Middle frontal gyrus (tissue), 1 donor: ENCODE data around the gene AREG.

Experiments
- DNase-seq: peaks from one replicate; pipeline ENCODE4 v3.0.0-alpha.2; 2015; ENCODE audit warnings: low spot score; ENCODE audit errors: extremely low spot score

Gene AREG

DNA sequence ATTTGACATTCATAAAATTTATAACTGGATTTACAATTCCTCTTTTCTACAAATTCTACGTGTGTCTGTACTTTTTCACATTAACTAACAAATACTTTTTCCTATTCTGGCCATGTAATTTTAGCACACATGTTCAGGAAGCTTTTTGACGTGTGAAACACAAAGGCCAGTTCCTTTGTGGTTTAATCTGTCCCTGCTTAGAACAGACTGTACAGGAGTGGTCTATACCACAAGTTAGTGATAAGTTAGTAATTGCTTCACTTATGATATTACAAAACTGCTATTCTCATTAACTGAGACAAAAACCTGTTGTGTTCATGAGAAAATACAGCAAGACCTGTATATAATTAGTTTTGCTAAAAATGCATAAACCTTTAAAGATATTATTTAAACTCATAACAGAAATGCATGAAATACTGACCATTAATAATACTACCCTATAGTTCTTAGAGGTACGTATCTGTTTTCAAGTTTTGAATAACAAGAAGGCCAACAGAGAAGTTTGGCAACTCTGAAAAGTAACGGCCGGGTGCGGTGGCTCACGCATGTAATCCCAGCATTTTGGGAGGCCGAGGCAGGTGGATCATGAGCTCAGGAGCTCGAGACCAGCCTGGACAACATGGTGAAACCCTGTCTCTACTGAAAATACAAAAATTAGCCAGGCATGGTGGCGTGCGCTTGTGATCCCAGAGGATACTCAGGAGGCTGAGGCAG lies 13.7 kb upstream of the AREG start:
- no peak for DNase-seq

DNA sequence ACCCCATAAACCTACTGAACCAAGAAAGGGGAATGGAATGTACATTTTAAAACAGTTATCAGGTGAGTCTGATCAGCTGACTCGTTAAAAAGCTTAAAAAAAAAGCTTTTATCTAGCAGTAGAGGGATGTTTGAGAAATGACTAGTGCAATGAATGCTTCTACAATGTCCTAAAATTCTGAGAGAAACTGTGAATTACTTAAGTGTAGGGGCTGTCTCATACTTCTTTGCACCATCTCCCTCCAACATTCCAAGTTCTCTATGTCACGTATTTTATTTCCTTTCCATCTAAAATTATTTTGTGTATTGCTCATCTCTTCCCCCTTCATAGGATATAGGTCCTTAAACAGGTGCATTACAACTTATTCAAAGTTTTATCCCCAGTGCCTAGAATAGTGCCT lies 11.9 kb upstream of the AREG start:
- DNase-seq: no peak

DNA sequence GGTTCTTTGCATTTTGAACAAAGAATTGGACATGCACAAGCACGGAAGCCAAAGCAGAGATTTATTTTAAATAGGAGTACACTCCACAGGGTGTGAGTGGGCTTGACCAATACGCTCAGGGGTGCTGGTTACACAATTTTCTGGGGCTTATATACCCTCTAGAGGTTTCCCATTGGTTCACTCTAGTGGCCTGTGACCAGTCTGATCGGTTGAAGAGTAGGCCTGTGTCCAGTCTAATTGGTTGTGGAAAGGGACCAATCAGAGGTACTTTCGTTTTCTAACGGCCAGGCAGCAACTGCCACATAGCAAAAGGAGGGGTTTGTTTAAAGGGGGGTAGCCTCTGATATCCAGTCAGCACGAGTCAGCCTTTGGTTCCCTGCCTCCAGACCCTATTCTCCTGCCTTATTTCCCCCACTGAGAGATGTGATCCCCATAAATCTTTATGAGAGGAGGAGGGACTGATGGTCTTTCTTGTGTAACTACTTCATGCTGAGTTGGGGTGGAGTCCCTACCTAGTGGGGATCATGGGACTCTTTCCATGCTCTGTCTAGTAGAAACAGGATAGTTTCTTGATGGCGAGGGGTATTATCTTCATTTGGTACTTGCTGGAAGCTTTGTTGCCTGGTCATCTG lies 11.3 kb upstream of the AREG start:
- DNase-seq: no peak

- DNase-seq: no peak
Measured at GRCh38 chr4:74435296-74435695, 9.6 kb upstream of the AREG start.

GRCh38 chr4:74437866-74438265 lies 7.1 kb upstream of the AREG start:
- DNase-seq: no peak

- DNase-seq: no peak
Measured at GRCh38 chr4:74438661-74439060, 6.3 kb upstream of the AREG start.

DNA sequence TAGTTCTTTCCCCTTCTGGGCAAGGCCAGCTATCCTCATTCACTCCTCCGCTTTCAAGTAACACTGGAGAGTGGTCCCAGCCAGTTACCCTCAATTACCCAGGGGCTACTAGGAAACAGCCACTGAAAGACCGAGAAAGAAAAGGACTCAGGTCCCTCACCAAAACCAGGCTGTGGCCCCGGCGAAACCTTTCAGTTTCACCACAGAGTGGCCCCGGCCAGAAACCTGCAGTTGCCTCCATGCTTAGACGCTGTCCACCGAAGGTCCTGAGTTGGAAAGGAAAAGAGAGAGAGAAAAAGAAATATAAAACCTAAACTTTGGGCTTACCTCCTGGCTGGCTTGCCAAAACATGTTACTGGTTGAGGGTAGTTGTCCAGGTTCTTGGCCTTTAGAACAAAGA lies 5.0 kb upstream of the AREG start:
- DNase-seq: no peak

- no peak for DNase-seq
Measured at GRCh38 chr4:74440356-74440755, 4.6 kb upstream of the AREG start.

DNA sequence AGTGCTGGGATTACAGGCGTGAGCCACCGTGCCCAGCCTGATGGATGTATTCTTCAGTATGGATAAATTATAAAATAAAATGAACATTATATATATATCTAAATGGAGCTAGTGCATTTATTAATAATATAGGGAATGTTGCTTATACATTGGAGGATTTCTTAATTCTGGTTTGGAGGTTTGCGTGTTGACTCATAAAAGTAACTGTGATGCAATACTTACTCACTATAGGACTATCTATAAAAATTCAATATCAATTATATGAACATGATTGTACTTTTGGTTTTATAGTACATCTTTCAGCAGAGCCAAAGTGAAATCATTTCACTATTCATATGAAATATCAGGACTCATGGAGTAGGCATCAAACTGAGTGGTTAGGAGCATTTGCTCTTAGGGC lies 3.2 kb upstream of the AREG start:
- no peak for DNase-seq

DNA sequence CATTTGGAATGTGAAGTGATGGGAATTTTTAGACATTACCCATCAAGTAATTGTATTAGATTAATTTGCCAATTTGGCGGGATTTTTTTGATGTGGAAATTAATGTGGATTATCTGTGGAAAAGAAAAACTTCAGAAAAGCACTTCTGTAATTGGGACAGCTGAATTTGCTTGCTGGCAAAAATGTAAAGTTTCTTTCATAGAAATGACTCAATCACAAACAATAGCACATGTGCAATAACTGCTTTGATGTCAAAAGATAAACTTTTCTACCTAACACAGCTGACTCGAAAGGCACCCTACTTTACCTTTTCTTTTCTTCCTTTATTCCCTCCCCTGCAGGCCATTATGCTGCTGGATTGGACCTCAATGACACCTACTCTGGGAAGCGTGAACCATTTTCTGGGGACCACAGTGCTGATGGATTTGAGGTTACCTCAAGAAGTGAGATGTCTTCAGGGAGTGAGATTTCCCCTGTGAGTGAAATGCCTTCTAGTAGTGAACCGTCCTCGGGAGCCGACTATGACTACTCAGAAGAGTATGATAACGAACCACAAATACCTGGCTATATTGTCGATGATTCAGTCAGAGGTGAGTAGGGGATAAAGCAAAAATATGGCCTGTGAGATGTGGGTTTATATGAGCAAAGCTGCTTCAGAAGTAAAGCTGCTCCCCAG lies 1.4 kb downstream of the AREG start:
- DNase-seq: no peak

- no peak for DNase-seq
Measured at GRCh38 chr4:74446896-74447295, 2.0 kb downstream of the AREG start.

- DNase-seq: no peak
Measured at GRCh38 chr4:74447636-74448233, 2.8 kb downstream of the AREG start.

GRCh38 chr4:74449571-74450297 lies 4.8 kb downstream of the AREG start:
- DNase-seq: no peak

DNA sequence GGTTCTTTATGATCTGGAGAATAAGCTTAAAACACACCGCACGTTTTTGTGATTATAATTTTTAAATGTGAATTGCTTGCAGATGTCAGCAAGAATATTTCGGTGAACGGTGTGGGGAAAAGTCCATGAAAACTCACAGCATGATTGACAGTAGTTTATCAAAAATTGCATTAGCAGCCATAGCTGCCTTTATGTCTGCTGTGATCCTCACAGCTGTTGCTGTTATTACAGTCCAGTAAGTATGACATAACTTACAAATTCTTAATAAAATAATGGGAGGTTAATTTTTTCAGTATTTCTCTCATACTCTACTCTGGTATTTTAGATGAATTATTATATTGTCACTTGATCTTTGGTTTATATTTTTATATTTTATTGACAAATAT lies 5.4 kb downstream of the AREG start:
- no peak for DNase-seq

DNA sequence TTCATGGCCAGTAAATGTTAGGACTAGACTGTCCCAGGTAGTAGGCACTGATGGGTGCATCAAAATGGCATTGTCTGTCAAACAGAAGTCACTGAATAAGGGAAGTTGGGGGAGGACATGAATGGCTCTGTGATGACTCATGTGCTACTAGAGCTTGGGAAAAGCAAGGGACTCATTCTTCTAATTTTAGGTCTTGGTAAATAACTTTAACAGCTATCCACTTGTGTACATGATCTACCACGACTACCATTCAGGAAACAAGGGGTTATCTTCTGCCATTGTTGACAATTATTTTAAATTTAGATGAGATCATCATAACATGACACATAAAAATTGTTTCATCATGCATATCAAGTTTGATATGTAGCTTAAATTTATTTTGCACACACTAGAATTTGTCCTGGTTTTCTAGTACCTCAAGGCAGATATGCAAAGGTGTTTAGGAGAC lies 6.3 kb downstream of the AREG start:
- DNase-seq: no peak

DNA sequence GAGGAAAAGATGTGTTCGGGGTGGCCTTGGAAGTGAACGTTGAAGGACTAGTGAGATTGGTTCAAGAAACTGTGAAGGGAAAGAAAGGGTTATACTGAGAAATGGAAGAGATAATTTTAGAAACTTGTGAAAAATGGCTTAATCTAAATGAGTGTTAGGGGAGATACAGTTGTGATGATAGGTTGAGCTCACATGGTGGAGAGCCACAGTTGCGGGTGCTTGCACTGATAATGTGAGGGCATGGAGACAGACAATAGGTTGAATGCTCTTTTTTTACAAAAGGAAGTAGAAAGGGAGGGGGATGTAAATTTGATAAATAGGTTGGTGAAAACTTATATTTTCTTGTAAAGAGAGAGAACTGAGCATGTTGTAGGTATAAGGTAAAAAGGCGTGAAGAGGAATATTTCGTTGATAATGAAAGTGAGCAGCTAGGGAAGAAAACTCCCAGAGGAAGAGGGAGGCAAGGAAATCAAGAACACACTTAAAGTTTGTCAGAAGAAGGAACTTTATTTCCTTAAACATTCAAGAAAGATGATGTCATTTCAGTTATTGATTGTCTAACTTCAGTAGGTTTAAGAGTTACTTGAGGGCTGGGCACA lies 8.2 kb downstream of the AREG start:
- no peak for DNase-seq

DNA sequence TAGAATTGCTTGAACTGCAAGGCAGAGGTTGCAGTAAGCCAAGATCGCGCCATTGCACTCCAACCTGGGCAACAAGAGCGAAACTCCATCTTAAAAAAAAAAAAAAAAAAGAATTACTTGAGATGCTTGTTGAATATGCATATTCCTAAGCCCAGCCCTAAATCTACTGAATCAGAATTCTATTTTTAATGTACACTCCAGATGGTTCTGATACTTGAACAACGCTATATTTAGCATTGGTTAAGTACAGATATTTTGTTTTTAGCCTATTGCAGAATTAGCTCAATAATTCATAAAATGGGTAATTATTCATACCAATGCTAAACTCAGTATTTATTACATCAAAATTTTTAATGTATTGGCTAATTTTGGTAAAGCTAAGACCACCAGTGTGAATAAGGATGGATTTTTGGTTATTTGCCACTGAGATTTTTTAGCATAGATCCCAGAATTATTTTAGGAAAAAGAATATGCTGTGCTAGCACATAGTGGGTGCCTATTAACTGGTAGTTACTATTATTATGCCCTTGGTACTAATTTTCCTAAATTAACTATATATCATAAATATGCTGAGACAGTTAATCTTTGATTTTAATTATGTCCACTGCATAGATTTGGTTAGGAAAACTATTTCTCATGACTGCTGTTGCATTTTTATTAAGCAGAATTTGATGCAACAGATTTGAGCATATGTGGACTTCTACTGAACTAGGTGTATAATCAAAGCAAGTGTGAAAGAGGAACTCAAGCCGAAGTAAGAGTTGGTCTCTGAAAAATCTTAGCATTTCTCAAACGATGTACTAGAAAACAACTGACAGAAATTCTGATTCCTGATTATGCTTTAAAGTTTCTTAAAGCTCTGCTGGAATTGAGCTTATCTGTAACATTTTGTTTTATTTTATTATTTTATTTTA lies 9.2 kb downstream of the AREG start:
- DNase-seq: no peak

DNA sequence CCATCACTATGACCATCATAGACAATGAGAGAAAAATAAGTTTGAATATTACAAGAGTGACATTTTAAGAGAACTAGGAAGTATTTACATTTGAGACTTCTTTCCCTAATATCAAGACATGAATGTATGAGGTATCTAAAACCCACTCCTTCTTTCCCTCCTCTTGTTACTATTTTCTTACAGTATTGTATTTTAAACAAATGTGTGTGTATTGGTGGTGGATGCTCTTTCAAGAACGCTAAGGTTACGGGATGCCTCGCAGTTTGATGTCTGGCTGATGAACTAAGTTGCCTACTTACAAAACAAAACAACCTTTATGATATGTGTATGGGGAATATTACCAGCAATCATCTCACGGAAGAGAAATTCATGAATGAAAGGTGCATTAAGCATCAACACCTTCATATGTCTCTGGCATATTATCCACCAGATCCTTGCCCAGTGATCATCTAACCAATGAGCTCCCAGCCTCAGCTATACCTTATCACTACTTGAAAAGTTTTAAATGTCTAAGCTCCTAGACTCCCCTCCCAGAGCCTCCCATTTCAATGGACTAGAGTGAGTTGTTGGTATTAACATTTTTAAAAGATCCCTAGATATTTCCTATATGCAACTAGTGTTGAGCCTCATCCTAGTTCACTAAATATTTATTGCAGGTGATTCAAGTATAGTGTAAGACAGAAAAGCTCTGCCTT lies 10.6 kb downstream of the AREG start:
- DNase-seq: no peak

DNA sequence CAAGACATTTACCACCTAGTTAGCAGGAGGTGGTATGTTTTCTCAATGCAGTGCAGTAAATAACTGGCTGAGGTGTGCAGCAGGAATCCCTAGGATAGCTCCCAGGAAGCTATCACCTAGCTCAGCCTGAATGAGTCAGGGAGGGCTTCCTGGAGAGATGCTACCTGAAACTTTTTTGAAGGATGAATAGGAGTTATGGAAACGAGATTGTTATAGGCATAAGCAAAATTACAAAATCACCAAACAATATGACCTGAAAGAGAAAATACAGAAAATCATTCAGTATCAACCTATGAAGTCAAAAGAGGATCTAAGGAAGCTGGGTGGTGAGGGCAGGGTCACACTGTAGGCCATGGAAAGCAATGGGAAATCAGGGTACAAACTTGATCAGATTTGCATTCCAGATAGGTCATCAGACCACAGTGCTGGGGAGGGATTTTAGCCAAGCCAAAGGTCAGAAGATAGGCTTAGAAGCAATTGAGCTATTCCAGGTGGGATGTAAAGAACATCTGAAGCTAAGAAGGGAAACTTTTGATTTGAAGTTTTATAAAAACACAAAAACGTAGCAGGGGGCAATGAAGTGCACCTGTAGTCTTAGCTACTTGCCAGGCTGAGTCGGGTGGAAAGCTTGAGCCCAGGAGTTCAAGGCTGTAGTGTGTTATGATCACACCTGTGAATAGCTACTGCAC lies 11.3 kb downstream of the AREG start:
- no peak for DNase-seq
